Stimulated activated CD4-positive, alpha-beta T cell treated with anti-CD3 and anti-CD28 coated beads, Interleukin-4, amount 100 ng/mL, for 24 hours (primary cell): ENCODE data around the gene TMED7.

Experiments used
- DNase-seq: peaks from one replicate; pipeline ENCODE4 v3.0.0-alpha.2; 2020

TMED7 gene

GRCh38 chr5:115626445-115626823, 598 bp upstream of the TMED7 start:
- no peak for DNase-seq

- DNase-seq: no peak
Observed at GRCh38 chr5:115624994-115625393, 842 bp downstream of the TMED7 start.

GRCh38 chr5:115623658-115624057, 2.2 kb downstream of the TMED7 start:
- DNase-seq: no peak

GRCh38 chr5:115621365-115621900, 4.4 kb downstream of the TMED7 start:
- no peak for DNase-seq

- no peak for DNase-seq
Observed at GRCh38 chr5:115616892-115617291, 8.9 kb downstream of the TMED7 start.

- no peak for DNase-seq
Observed at GRCh38 chr5:115616472-115616871, 9.4 kb downstream of the TMED7 start.

GRCh38 chr5:115611873-115612272, 14.0 kb downstream of the TMED7 start:
- no peak for DNase-seq

- no peak for DNase-seq
Observed at GRCh38 chr5:115607935-115608334, 17.9 kb downstream of the TMED7 start.

- no peak for DNase-seq
Observed at GRCh38 chr5:115605436-115605835, 20.4 kb downstream of the TMED7 start.

GRCh38 chr5:115602591-115603125, 23.2 kb downstream of the TMED7 start:
- no peak for DNase-seq

- peak; percentile 67 for DNase-seq
Observed at GRCh38 chr5:115601701-115602590, 23.9 kb downstream of the TMED7 start, which contains the start of gene TICAM2. TSS of gene TICAM2 (minus strand) at chr5:115602479. CDS start at chr5:115581256, 21,223 bp downstream.

- DNase-seq: no peak
Observed at GRCh38 chr5:115600766-115601165, 25.1 kb downstream of the TMED7 start.

- DNase-seq: no peak
Observed at GRCh38 chr5:115599924-115600323, 25.9 kb downstream of the TMED7 start.

- no peak for DNase-seq
Observed at GRCh38 chr5:115599502-115599901, 26.3 kb downstream of the TMED7 start.

GRCh38 chr5:115594128-115595047, 31.4 kb downstream of the TMED7 start:
- no peak for DNase-seq

GRCh38 chr5:115589043-115589442, 36.8 kb downstream of the TMED7 start:
- no peak for DNase-seq

- DNase-seq: no peak
Observed at GRCh38 chr5:115588640-115589039, 37.2 kb downstream of the TMED7 start.

GRCh38 chr5:115586525-115587146, 39.2 kb downstream of the TMED7 start:
- no peak for DNase-seq

- DNase-seq: no peak
Observed at GRCh38 chr5:115585265-115585664, 40.6 kb downstream of the TMED7 start.

- no peak for DNase-seq
Observed at GRCh38 chr5:115584501-115584900, 41.3 kb downstream of the TMED7 start.

- DNase-seq: no peak
Observed at GRCh38 chr5:115583474-115583873, 42.4 kb downstream of the TMED7 start.

GRCh38 chr5:115580941-115581340, 44.9 kb downstream of the TMED7 start:
- no peak for DNase-seq

GRCh38 chr5:115579747-115580173, 46.1 kb downstream of the TMED7 start:
- no peak for DNase-seq
